Trophoblast cell (in vitro differentiated cells and primary cell): Measurements from ENCODE around the gene KLK11.

Source experiments
- DNase-seq, 2 donors: peaks; one replicate each; pipeline ENCODE4 v3.0.0-alpha.2; 2016
- H2AFZ ChIP-seq: 2 replicates; pipeline ENCODE4 v1.6.1; 2013; ENCODE audit warnings: low read length, moderate library complexity, mild to moderate bottlenecking; ENCODE audit not compliant: insufficient read depth, poor library complexity
- H2AK5ac ChIP-seq: 2 replicates; pipeline ENCODE4 v1.6.1; 2013; ENCODE audit warnings: mild to moderate bottlenecking, low read length
- H2BK120ac ChIP-seq: 2 replicates; pipeline ENCODE4 v1.6.1; 2013; ENCODE audit warnings: low read length, mild to moderate bottlenecking, moderate library complexity; ENCODE audit not compliant: insufficient read depth, poor library complexity
- H2BK12ac ChIP-seq: 2 replicates; pipeline ENCODE4 v1.6.1; 2013; ENCODE audit warnings: mild to moderate bottlenecking, low read length, moderate library complexity
- H2BK5ac ChIP-seq: 2 replicates; pipeline ENCODE4 v1.6.1; 2013; ENCODE audit warnings: low read length, low read depth, moderate library complexity, mild to moderate bottlenecking; ENCODE audit not compliant: poor library complexity
- H3K14ac ChIP-seq: 2 replicates; pipeline ENCODE4 v1.6.1; 2013; ENCODE audit warnings: mild to moderate bottlenecking, low read length
- H3K18ac ChIP-seq: 2 replicates; pipeline ENCODE4 v1.6.1; 2013; ENCODE audit warnings: mild to moderate bottlenecking, low read length
- H3K23ac ChIP-seq: 2 replicates; pipeline ENCODE4 v1.6.1; 2013; ENCODE audit warnings: low read length
- H3K27ac ChIP-seq: 2 replicates; pipeline ENCODE4 v1.5.1; 2013; ENCODE audit warnings: low read depth, mild to moderate bottlenecking, inconsistent platforms, low read length, moderate library complexity
- H3K27me3 ChIP-seq: 2 replicates; pipeline ENCODE4 v1.6.1; 2013; ENCODE audit warnings: inconsistent platforms, mild to moderate bottlenecking, low read length, moderate library complexity; ENCODE audit not compliant: insufficient read depth
- H3K36me3 ChIP-seq, 2 experiments: 1 replicate in 1 of 2; 2 replicates in 1 of 2; pipeline ENCODE4 v1.6.1; 2013; ENCODE audit warnings: low read length in 2 of 2, mild to moderate bottlenecking in 2 of 2, moderate library complexity in 1 of 2; ENCODE audit not compliant: insufficient read depth in 2 of 2, control insufficient read depth in 1 of 2
- H3K4ac ChIP-seq: 2 replicates; pipeline ENCODE4 v1.6.1; 2013; ENCODE audit warnings: low read depth, mild to moderate bottlenecking, low read length, moderate library complexity
- H3K4me1 ChIP-seq, 2 experiments: 1 replicate in 1 of 2; 2 replicates in 1 of 2; pipeline ENCODE4 v1.6.1; 2013; ENCODE audit warnings: low read length in 2 of 2, mild to moderate bottlenecking in 2 of 2, moderate library complexity in 1 of 2; ENCODE audit not compliant: insufficient read depth in 2 of 2, control insufficient read depth in 1 of 2
- H3K4me2 ChIP-seq: 2 replicates; pipeline ENCODE4 v1.6.1; 2013; ENCODE audit warnings: inconsistent platforms, mild to moderate bottlenecking, low read length, moderate library complexity
- H3K4me3 ChIP-seq: 2 replicates; pipeline ENCODE4 v1.5.1; 2013; ENCODE audit warnings: mild to moderate bottlenecking, low read depth, low read length, inconsistent platforms
- H3K79me1 ChIP-seq: one replicate; pipeline ENCODE4 v1.6.1; 2013; ENCODE audit warnings: low read length
- H3K79me2 ChIP-seq: 2 replicates; pipeline ENCODE4 v1.6.1; 2013; ENCODE audit warnings: low read length, mild to moderate bottlenecking; ENCODE audit not compliant: control insufficient read depth, insufficient read depth, poor library complexity
- H3K9ac ChIP-seq: 2 replicates; pipeline ENCODE4 v1.6.1; 2013; ENCODE audit warnings: mild to moderate bottlenecking, low read length
- H3K9me3 ChIP-seq: 2 replicates; pipeline ENCODE4 v1.6.1; 2013; ENCODE audit warnings: low read depth, mild to moderate bottlenecking, control low read depth, inconsistent platforms, low read length; ENCODE audit not compliant: insufficient read depth
- H4K12ac ChIP-seq: 2 replicates; pipeline ENCODE4 v1.6.1; 2013; ENCODE audit warnings: low read depth, mild to moderate bottlenecking, low read length, moderate library complexity
- H4K8ac ChIP-seq: 2 replicates; pipeline ENCODE4 v1.6.1; 2013; ENCODE audit warnings: low read depth, mild to moderate bottlenecking, low read length, moderate library complexity
- H4K91ac ChIP-seq: one replicate; pipeline ENCODE4 v1.6.1; 2013; ENCODE audit warnings: low read depth, mild to moderate bottlenecking, low read length, moderate library complexity
- WGBS: extraction: QIAGEN DNeasy Blood & Tissue Kit; methylation state at CpG from one replicate; pipeline ENCODE4 v1.1.7; 2013; ENCODE audit warnings: missing lambda C conversion rate; ENCODE audit not compliant: insufficient read length, insufficient coverage; ENCODE audit errors: extremely low coverage; 5-methylcytosine and 5-hydroxymethylcytosine counted together

The KLK11 gene

DNA sequence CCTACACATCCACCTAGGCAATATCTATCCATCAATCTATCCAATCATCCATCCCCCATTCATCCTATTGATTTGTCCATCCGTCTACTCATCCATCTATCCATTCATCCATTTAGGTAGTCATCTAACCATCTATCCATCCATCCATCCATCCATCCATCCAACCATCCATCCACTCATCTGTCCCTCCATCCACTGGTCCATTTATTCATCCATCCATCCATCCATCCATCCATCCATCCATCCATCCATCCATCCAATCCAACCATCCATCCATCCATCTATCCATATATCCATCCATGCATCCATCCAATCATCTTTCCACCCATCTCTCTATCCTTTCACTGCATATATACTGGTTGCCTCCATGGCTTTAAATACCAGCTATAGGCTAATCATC, 34.6 kb upstream of the KLK11 start:
- no peaks in the 10 kb centered on the region for H3K36me3 ChIP-seq
- H3K79me2 ChIP-seq, result no peaks in the 10 kb centered on the region
- H2BK120ac ChIP-seq, result no peak overlapping the region
- H4K91ac ChIP-seq, result no peak overlapping the region
- no CpG with 5 or more reads among the region's 1 CpG for WGBS
- H4K12ac ChIP-seq, result no peak overlapping the region
- H3K4ac ChIP-seq, result no peak overlapping the region
- no peak overlapping the region for H3K14ac ChIP-seq
- H4K8ac ChIP-seq, result no peak overlapping the region
- no peak overlapping the region for H3K18ac ChIP-seq
- H3K27ac ChIP-seq, result no peak overlapping the region
- H3K9me3 ChIP-seq, result no peaks in the 10 kb centered on the region
- no peak overlapping the region for H3K9ac ChIP-seq
- no peak overlapping the region for H3K4me2 ChIP-seq
- no peak overlapping the region for H3K4me3 ChIP-seq
- H3K79me1 ChIP-seq, result no peaks in the 10 kb centered on the region
- no peak overlapping the region for H3K23ac ChIP-seq
- H3K4me1 ChIP-seq, result peaks cover 2 to 3% of the 10 kb centered on the region in 2 experiments
- no peak for DNase-seq
- H2BK12ac ChIP-seq, result no peak overlapping the region
- H2AFZ ChIP-seq, result no peak overlapping the region
- no peaks in the 10 kb centered on the region for H3K27me3 ChIP-seq
- no peak overlapping the region for H2AK5ac ChIP-seq
- H2BK5ac ChIP-seq, result no peak overlapping the region

GRCh38 chr19:51060336-51060735, 33.9 kb upstream of the KLK11 start:
- no peak overlapping the region for H3K4me3 ChIP-seq
- H2BK120ac ChIP-seq, result no peak overlapping the region
- H3K9ac ChIP-seq, result no peak overlapping the region
- no peak overlapping the region for H4K8ac ChIP-seq
- H3K9me3 ChIP-seq, result no peaks in the 10 kb centered on the region
- no peak overlapping the region for H3K18ac ChIP-seq
- DNase-seq, result no peak
- WGBS, result 100% methylated on average over 1 of the region's 4 CpGs
- no peak overlapping the region for H2AK5ac ChIP-seq
- H3K79me2 ChIP-seq, result no peaks in the 10 kb centered on the region
- H4K12ac ChIP-seq, result no peak overlapping the region
- peaks cover 0 to 2% of the 10 kb centered on the region in 2 experiments for H3K4me1 ChIP-seq
- H3K36me3 ChIP-seq, result no peaks in the 10 kb centered on the region
- no peak overlapping the region for H3K27ac ChIP-seq
- no peaks in the 10 kb centered on the region for H3K27me3 ChIP-seq
- no peak overlapping the region for H3K23ac ChIP-seq
- H2AFZ ChIP-seq, result no peak overlapping the region
- no peak overlapping the region for H2BK5ac ChIP-seq
- H2BK12ac ChIP-seq, result no peak overlapping the region
- H3K14ac ChIP-seq, result no peak overlapping the region
- no peak overlapping the region for H3K4ac ChIP-seq
- H3K4me2 ChIP-seq, result no peak overlapping the region
- H4K91ac ChIP-seq, result no peak overlapping the region
- no peaks in the 10 kb centered on the region for H3K79me1 ChIP-seq

DNA sequence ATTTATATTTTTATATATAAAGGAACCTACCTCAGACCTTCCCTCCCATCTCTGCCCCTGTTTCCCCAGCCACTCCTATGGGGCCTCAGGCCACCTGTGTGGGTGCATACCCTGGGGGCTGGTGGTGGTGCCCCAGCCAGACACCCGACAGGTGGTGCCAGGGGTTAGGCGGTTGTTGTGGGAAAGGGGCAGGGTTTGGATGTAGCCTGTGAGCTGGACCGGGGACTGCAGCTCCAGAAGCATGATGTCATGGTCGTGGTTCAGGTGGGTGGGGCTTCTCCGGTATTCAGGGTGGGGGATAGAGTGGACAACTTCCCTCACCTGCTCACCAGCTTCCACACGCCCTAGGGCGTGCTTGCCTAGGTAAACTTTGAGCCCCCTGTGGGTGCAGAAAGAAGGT, 33.3 kb upstream of the KLK11 start:
- Histone ChIP-seq H4K12ac (no peak overlapping the region), H3K36me3 (no peaks in the 10 kb centered on the region), H3K9ac (no peak overlapping the region), H2AK5ac (no peak overlapping the region), H3K9me3 (no peaks in the 10 kb centered on the region), H2AFZ (no peak overlapping the region), H3K4me3 (no peak overlapping the region), H4K91ac (no peak overlapping the region), H4K8ac (no peak overlapping the region), H2BK5ac (no peak overlapping the region), H3K14ac (no peak overlapping the region), H3K79me1 (no peaks in the 10 kb centered on the region), H3K27ac (no peak overlapping the region), H3K4me2 (no peak overlapping the region), H3K4ac (no peak overlapping the region), H2BK120ac (no peak overlapping the region), H2BK12ac (no peak overlapping the region), H3K18ac (no peak overlapping the region), H3K79me2 (no peaks in the 10 kb centered on the region), H3K27me3 (no peaks in the 10 kb centered on the region), H3K4me1 (peaks cover 0 to 2% of the 10 kb centered on the region in 2 experiments), H3K23ac (no peak overlapping the region)
- no peak for DNase-seq
- WGBS, result no CpG with 5 or more reads among the region's 7 CpGs

- Histone ChIP-seq H3K23ac (no peak overlapping the region), H2AK5ac (no peak overlapping the region), H3K18ac (no peak overlapping the region), H2AFZ (no peak overlapping the region), H2BK12ac (no peak overlapping the region), H3K9ac (no peak overlapping the region), H3K27ac (no peak overlapping the region), H2BK120ac (no peak overlapping the region), H3K9me3 (no peaks in the 10 kb centered on the region), H4K8ac (no peak overlapping the region), H3K14ac (no peak overlapping the region), H3K4ac (no peak overlapping the region), H3K4me3 (no peak overlapping the region), H4K91ac (no peak overlapping the region), H3K27me3 (no peaks in the 10 kb centered on the region), H3K79me2 (no peaks in the 10 kb centered on the region), H3K4me2 (no peak overlapping the region), H3K4me1 (no peaks in the 10 kb centered on the region), H3K36me3 (no peaks in the 10 kb centered on the region), H4K12ac (no peak overlapping the region), H2BK5ac (no peak overlapping the region), H3K79me1 (no peaks in the 10 kb centered on the region)
- no peak for DNase-seq
Measured at GRCh38 chr19:51055866-51056265, 29.4 kb upstream of the KLK11 start.

DNA sequence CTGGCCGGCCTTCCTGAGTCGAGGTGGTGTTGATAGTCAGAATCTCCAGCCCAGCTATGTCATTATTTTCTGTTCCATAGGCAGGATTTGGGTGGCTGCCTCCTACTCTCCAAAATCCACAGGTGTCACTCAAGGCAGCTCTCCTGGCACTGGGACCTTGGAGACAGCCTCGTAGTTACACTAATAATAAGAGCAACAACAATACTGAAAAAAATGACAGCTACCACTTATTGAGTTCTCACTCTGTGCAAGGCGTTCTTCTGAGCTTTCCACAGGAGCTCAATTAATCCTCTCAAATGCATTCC, 20.6 kb upstream of the KLK11 start:
- no peaks in the 10 kb centered on the region for H3K36me3 ChIP-seq
- H2AFZ ChIP-seq, result no peak overlapping the region
- no peaks in the 10 kb centered on the region for H3K27me3 ChIP-seq
- no peak overlapping the region for H2AK5ac ChIP-seq
- H3K9ac ChIP-seq, result no peak overlapping the region
- H2BK12ac ChIP-seq, result no peak overlapping the region
- H3K79me2 ChIP-seq, result no peaks in the 10 kb centered on the region
- H3K4ac ChIP-seq, result no peak overlapping the region
- H2BK5ac ChIP-seq, result no peak overlapping the region
- H3K27ac ChIP-seq, result no peak overlapping the region
- no peak overlapping the region for H3K14ac ChIP-seq
- H3K18ac ChIP-seq, result no peak overlapping the region
- no peak overlapping the region for H3K4me3 ChIP-seq
- no peak overlapping the region for H3K23ac ChIP-seq
- no peak overlapping the region for H3K4me2 ChIP-seq
- no CpG with 5 or more reads among the region's 4 CpGs for WGBS
- H4K91ac ChIP-seq, result no peak overlapping the region
- H3K9me3 ChIP-seq, result no peaks in the 10 kb centered on the region
- no peak for DNase-seq
- H3K4me1 ChIP-seq, result no peaks in the 10 kb centered on the region
- no peak overlapping the region for H4K8ac ChIP-seq
- H3K79me1 ChIP-seq, result no peaks in the 10 kb centered on the region
- no peak overlapping the region for H4K12ac ChIP-seq
- H2BK120ac ChIP-seq, result no peak overlapping the region
